K562 (cell line): ENCODE data around the gene CLCN1. TPM values are rescaled to one million over a fixed set of nuclear protein-coding genes. Genes with fewer than 3 reads are reported as not detected.
A peak's percentile ranks its signal among the peaks of the same experiment; 100 is the strongest.

Source experiments
- ATF1 ChIP-seq, 2 experiments: fragments of 450-650 bp in 1 of 2; IDR thresholded peaks; 2 replicates each; pipeline ENCODE4 v1.6.1; 2016; ENCODE audit warnings: missing compliant biosample characterization in 1 of 2, missing genetic modification characterization in 1 of 2
- ATF3 ChIP-seq, 2 experiments: fragments of 450-650 bp in 1 of 2; sonication (generic) in 1 of 2; formaldehyde crosslinking in 1 of 2; IDR thresholded peaks in 1 of 2; conservative IDR thresholded peaks in 1 of 2; 2 replicates each; pipeline versions ENCODE4 v1.6.1 to v1.8.1; 2016 to 2023; ENCODE audit warnings: mild to moderate bottlenecking in 2 of 2, moderate library complexity in 2 of 2, inconsistent platforms in 1 of 2, missing genetic modification reagents in 1 of 2
- BCL6 ChIP-seq: fragments of 250-450 bp; sonication (Bioruptor Pico); IDR thresholded peaks from 2 replicates; pipeline ENCODE4 v1.4.0; 2020
- DACH1 ChIP-seq: fragments of 450-650 bp; IDR thresholded peaks from 2 replicates; pipeline ENCODE4 v1.6.1; 2018; ENCODE audit not compliant: partially characterized antibody
- HDAC2 ChIP-seq: fragments of 450-650 bp; IDR thresholded peaks from 2 replicates; pipeline ENCODE4 v1.6.1; 2016; ENCODE audit warnings: mild to moderate bottlenecking
- HMGXB4 ChIP-seq: sonication (generic); formaldehyde crosslinking; IDR thresholded peaks from 2 replicates; pipeline ENCODE4 v1.8.1; 2023; ENCODE audit warnings: mild to moderate bottlenecking, missing genetic modification reagents
- JUND ChIP-seq, 2 experiments: IDR thresholded peaks; 2 replicates in 1 of 2; 3 replicates in 1 of 2; pipeline ENCODE4 v1.6.1; 2011; ENCODE audit warnings: borderline replicate concordance in 2 of 2, low read depth in 2 of 2, low read length in 2 of 2, improper control_type of control experiment in 1 of 2, missing biosample characterization in 1 of 2, missing genetic modification characterization in 1 of 2, missing genetic modification reagents in 1 of 2
- KLF10 ChIP-seq: fragments of 250-450 bp; sonication (Bioruptor Pico); IDR thresholded peaks from 2 replicates; pipeline ENCODE4 v1.6.1; 2021; ENCODE audit warnings: matching md5 sums
- MEIS2 ChIP-seq: fragments of 450-650 bp; IDR thresholded peaks from 2 replicates; pipeline ENCODE4 v1.6.1; 2014; ENCODE audit warnings: mild to moderate bottlenecking; ENCODE audit not compliant: partially characterized antibody
- POLR2A ChIP-seq: fragments of 450-650 bp; conservative IDR thresholded peaks from 2 replicates; pipeline ENCODE4 v1.6.1; 2016
- RERE ChIP-seq: sonication (generic); formaldehyde crosslinking; IDR thresholded peaks from 2 replicates; pipeline ENCODE4 v1.8.0; 2023; ENCODE audit warnings: missing genetic modification reagents, mild to moderate bottlenecking, borderline replicate concordance
- SIX5 ChIP-seq, 2 experiments: IDR thresholded peaks; 2 replicates each; pipeline ENCODE4 v1.6.1; 2011; ENCODE audit warnings: low read length in 2 of 2, borderline replicate concordance in 1 of 2, low read depth in 1 of 2, mild to moderate bottlenecking in 1 of 2, moderate library complexity in 1 of 2; ENCODE audit not compliant: insufficient read depth in 1 of 2
- SMARCC2 ChIP-seq: fragments of 450-650 bp; IDR thresholded peaks from 2 replicates; pipeline ENCODE4 v1.6.1; 2017; ENCODE audit warnings: antibody characterized with exemption, moderate library complexity, mild to moderate bottlenecking, low read depth
- WHSC1 ChIP-seq: IDR thresholded peaks from one replicate; pipeline ENCODE4 v1.6.1; 2012; ENCODE audit warnings: low read length, control low read depth, inconsistent platforms
- ZNF165 ChIP-seq: fragments of 250-450 bp; sonication (Bioruptor Pico); IDR thresholded peaks from 2 replicates; pipeline ENCODE4 v1.4.0; 2020; ENCODE audit warnings: borderline replicate concordance
- ZNF79 ChIP-seq: fragments of 250-450 bp; sonication (Bioruptor Pico); IDR thresholded peaks from 2 replicates; pipeline ENCODE4 v1.4.0; 2020; ENCODE audit warnings: low read depth, mild to moderate bottlenecking, moderate library complexity
- polyA plus RNA-seq, 8 experiments: library from polyadenylated mRNA; depleted of rRNA in 4 of 8; stranded (reverse) in 5 of 8; unstranded in 3 of 8; fragments of >200 nt; fragmentation: Nextera tagmentation in 2 of 8; fragmentation: Illumina TruSeq in 1 of 8; extraction: Ambion mirVana in 2 of 8; extraction: Trizol in 1 of 8; gene quantifications; 2 replicates each; pipeline versions ENCODE4 v1.2.1 to v1.2.3, GENCODE V29; 2011 to 2014; ENCODE audit warnings: inconsistent platforms in 1 of 8, missing spikeins in 1 of 8
- total RNA-seq, 7 experiments: library from RNA; depleted of rRNA in 6 of 7; stranded (reverse); fragments of >200 nt in 6 of 7; fragmentation: Illumina TruSeq in 2 of 7; extraction: Trizol in 2 of 7; gene quantifications; 2 replicates each; pipeline versions ENCODE4 v1.2.1 to v1.2.3, GENCODE V29; 2011 to 2021; ENCODE audit warnings: low replicate concordance in 1 of 7

Gene CLCN1
- total and polyA plus RNA-seq, 9 of the 15 experiments (the other 6 are each of a cell fraction or from before 2014, with no cell fraction given) = 0.01 to 0.11 (median 0.04) TPM; not detected in 4

- TF ChIP-seq ATF3 (IDR thresholded peaks at IDR 0.05) = 0 out of 2 replicates have a peak, but pooled peaks have one; percentile 20
- no peak for TF ChIP-seq ATF3 (CRISPR knock-in tag; conservative IDR thresholded peaks at IDR 0.05)
- TF ChIP-seq SIX5 (IDR thresholded peaks at IDR 0.05; ENCODE audit: borderline replicate concordance in 1 of 2, insufficient read depth in 1 of 2, low read depth in 1 of 2, low read length in 2 of 2) = no peak
- no peak for TF ChIP-seq SMARCC2
- TF ChIP-seq DACH1 = no peak
- TF ChIP-seq ZNF165 (CRISPR knock-in tag) = no peak
- no peak for TF ChIP-seq POLR2A
- TF ChIP-seq ZNF79 (CRISPR knock-in tag) = no peak
- no peak for TF ChIP-seq MEIS2
- no peak for TF ChIP-seq BCL6
- no peak for TF ChIP-seq KLF10
- TF ChIP-seq ATF1 (CRISPR knock-in tag; IDR thresholded peaks at IDR 0.05) = no peak
- peak; percentile 53; the same call in 1 of the 2 replicates for TF ChIP-seq ATF1 (tag; IDR thresholded peaks at IDR 0.05)
- 0 out of 2 replicates have a peak, but pooled peaks have one; percentile 7 for TF ChIP-seq JUND (IDR thresholded peaks at IDR 0.05; ENCODE audit: borderline replicate concordance, low read depth, low read length)
- no peak for TF ChIP-seq JUND (tag; IDR thresholded peaks at IDR 0.05; ENCODE audit: borderline replicate concordance, low read depth, low read length)
- no peak for TF ChIP-seq RERE (CRISPR knock-in tag)
- TF ChIP-seq HDAC2 = no peak
- TF ChIP-seq HMGXB4 = no peak
- no peak for TF ChIP-seq WHSC1
- TF ChIP-seq, all 486 proteins: peak for 5
Measured at GRCh38 chr7:143356414-143357050, 40.6 kb downstream of the CLCN1 start (continued).
